Osteoblast (primary cell): ENCODE measurements around the gene OPCML. TPM values are rescaled to one million over a fixed set of nuclear protein-coding genes. Genes with fewer than 3 reads are reported as not detected.

Source experiments
- DNase-seq: peaks from one replicate; pipeline ENCODE4 v3.0.0; 2011; ENCODE audit warnings: low spot score, mixed read lengths; ENCODE audit not compliant: insufficient read length; ENCODE audit errors: missing footprints
- H2AFZ ChIP-seq: 2 replicates; pipeline ENCODE4 v1.6.0; 2011; ENCODE audit warnings: mild to moderate bottlenecking, low read length
- H3K27ac ChIP-seq: 2 replicates; pipeline ENCODE4 v1.5.1; 2011; ENCODE audit warnings: mild to moderate bottlenecking, low read depth, low read length, moderate library complexity
- H3K27me3 ChIP-seq: 2 replicates; pipeline ENCODE4 v1.6.0; 2012; ENCODE audit warnings: mild to moderate bottlenecking, control low read depth, inconsistent platforms, low read length, moderate library complexity; ENCODE audit not compliant: insufficient read depth
- H3K36me3 ChIP-seq: 2 replicates; pipeline ENCODE4 v1.5.1; 2011; ENCODE audit warnings: mild to moderate bottlenecking, low read length, control low read depth, moderate library complexity; ENCODE audit not compliant: insufficient read depth
- H3K4me1 ChIP-seq: 2 replicates; pipeline ENCODE4 v1.5.1; 2011; ENCODE audit warnings: mild to moderate bottlenecking, low read length, control low read depth, moderate library complexity; ENCODE audit not compliant: insufficient read depth
- H3K4me2 ChIP-seq: 2 replicates; pipeline ENCODE4 v1.6.0; 2011; ENCODE audit warnings: mild to moderate bottlenecking, low read length; ENCODE audit not compliant: insufficient read depth
- H3K4me3 ChIP-seq: fragments of 200-600 bp; sonication (generic); 3 replicates; pipeline ENCODE4 v1.5.1; 2012; ENCODE audit warnings: mild to moderate bottlenecking, low read length, inconsistent platforms; ENCODE audit not compliant: insufficient read depth
- H3K79me2 ChIP-seq: 2 replicates; pipeline ENCODE4 v1.6.0; 2012; ENCODE audit warnings: mild to moderate bottlenecking, low read length, control low read depth, inconsistent platforms; ENCODE audit not compliant: insufficient read depth
- H3K9me3 ChIP-seq: 2 replicates; pipeline ENCODE4 v1.5.1; 2011; ENCODE audit warnings: low read depth, low read length, control low read depth
- H4K20me1 ChIP-seq: 2 replicates; pipeline ENCODE4 v1.6.0; 2012; ENCODE audit warnings: mild to moderate bottlenecking, low read length, control low read depth; ENCODE audit not compliant: insufficient read depth
- CTCF ChIP-seq: IDR thresholded peaks from 2 replicates; pipeline ENCODE4 v1.5.1; 2011; ENCODE audit warnings: mild to moderate bottlenecking, low read depth, low read length, moderate library complexity; ENCODE audit errors: extremely low read depth
- total RNA-seq: library from RNA; depleted of rRNA; stranded (reverse); fragments of >200 nt; gene quantifications from 2 replicates; pipeline ENCODE4 v1.2.3, GENCODE V29; 2012

The OPCML gene
- total RNA-seq, 1 donor = 0.36 TPM

DNA sequence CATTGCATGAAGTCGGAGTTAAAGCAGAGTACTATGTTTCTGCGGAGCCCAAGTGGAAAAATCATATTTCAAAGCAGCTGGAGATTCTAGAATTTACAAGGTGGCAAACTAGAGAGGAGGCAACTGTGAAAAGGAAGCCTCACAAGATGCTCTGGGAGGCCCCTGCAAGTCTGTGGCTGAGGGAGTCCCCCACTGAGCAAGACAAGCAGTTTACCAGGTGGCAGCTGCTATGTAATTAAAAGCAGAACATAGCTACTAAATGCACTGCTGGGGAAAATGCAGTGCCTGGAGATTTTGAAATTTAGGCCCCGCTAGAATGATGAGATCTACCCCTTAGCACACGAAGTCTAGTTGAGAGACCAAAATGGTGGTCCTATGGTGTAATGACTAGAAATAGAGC lies 728.0 kb downstream of the OPCML start:
- Histone ChIP-seq H3K9me3 (no peaks in the 10 kb centered on the region), H3K4me1 (no peaks in the 10 kb centered on the region), H3K36me3 (no peaks in the 10 kb centered on the region), H3K27ac (no peak overlapping the region), H2AFZ (no peak overlapping the region), H3K79me2 (no peaks in the 10 kb centered on the region), H3K27me3 (no peaks in the 10 kb centered on the region), H3K4me3 (no peak overlapping the region), H4K20me1 (no peaks in the 10 kb centered on the region), H3K4me2 (no peak overlapping the region)
- no peak for TF ChIP-seq CTCF
- DNase-seq = no peak

DNA sequence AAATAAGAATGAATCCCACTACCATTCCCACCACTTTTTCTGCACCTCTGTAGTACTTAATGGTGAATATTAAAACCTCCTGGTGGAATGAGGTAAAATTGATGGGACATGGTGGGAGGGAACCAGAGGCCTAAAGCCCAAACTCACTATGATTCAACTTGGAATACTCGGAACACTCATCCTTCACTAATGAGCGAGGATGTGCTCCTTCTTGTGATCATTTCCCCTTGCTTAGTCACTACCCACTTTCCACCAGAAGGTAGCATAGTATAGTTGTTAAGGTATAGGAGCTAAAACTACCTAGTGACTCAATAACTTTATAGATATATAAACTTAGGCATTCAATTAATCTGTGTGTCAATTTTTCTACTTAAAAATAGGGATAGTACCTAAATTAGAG lies 728.9 kb downstream of the OPCML start:
- Histone ChIP-seq H4K20me1 (no peaks in the 10 kb centered on the region), H3K9me3 (no peaks in the 10 kb centered on the region), H3K27me3 (no peaks in the 10 kb centered on the region), H3K4me3 (no peak overlapping the region), H3K27ac (no peak overlapping the region), H3K4me1 (no peaks in the 10 kb centered on the region), H2AFZ (no peak overlapping the region), H3K36me3 (no peaks in the 10 kb centered on the region), H3K79me2 (no peaks in the 10 kb centered on the region), H3K4me2 (no peak overlapping the region)
- DNase-seq = no peak
- TF ChIP-seq CTCF = no peak

- no peaks in the 10 kb centered on the region for H3K27me3 ChIP-seq
These were observed 729.4 kb downstream of the OPCML start for GRCh38 chr11:132802947-132803346.

GRCh38 chr11:132793831-132794230 lies 738.5 kb downstream of the OPCML start:
- Histone ChIP-seq H3K4me2 (no peak overlapping the region), H3K4me1 (no peaks in the 10 kb centered on the region), H3K9me3 (no peaks in the 10 kb centered on the region), H2AFZ (no peak overlapping the region), H3K4me3 (no peak overlapping the region), H3K27ac (no peak overlapping the region), H3K27me3 (no peaks in the 10 kb centered on the region), H4K20me1 (no peaks in the 10 kb centered on the region), H3K79me2 (no peaks in the 10 kb centered on the region), H3K36me3 (no peaks in the 10 kb centered on the region)
- no peak for TF ChIP-seq CTCF
- DNase-seq = no peak

More at GRCh38 chr11:132802947-132803346, 729.4 kb downstream of the OPCML start:
- no peaks in the 10 kb centered on the region for H3K36me3 ChIP-seq
- no peaks in the 10 kb centered on the region for H4K20me1 ChIP-seq
- no peak for DNase-seq
- no peaks in the 10 kb centered on the region for H3K4me1 ChIP-seq
- no peak overlapping the region for H3K27ac ChIP-seq
- H3K4me2 ChIP-seq = no peak overlapping the region
- no peaks in the 10 kb centered on the region for H3K79me2 ChIP-seq
- no peak overlapping the region for H3K4me3 ChIP-seq
- TF ChIP-seq CTCF = no peak
- H3K9me3 ChIP-seq = no peaks in the 10 kb centered on the region
- H2AFZ ChIP-seq = no peak overlapping the region
